Measurements from ENCODE around the gene NEMP1.

NEMP1 gene

DNA sequence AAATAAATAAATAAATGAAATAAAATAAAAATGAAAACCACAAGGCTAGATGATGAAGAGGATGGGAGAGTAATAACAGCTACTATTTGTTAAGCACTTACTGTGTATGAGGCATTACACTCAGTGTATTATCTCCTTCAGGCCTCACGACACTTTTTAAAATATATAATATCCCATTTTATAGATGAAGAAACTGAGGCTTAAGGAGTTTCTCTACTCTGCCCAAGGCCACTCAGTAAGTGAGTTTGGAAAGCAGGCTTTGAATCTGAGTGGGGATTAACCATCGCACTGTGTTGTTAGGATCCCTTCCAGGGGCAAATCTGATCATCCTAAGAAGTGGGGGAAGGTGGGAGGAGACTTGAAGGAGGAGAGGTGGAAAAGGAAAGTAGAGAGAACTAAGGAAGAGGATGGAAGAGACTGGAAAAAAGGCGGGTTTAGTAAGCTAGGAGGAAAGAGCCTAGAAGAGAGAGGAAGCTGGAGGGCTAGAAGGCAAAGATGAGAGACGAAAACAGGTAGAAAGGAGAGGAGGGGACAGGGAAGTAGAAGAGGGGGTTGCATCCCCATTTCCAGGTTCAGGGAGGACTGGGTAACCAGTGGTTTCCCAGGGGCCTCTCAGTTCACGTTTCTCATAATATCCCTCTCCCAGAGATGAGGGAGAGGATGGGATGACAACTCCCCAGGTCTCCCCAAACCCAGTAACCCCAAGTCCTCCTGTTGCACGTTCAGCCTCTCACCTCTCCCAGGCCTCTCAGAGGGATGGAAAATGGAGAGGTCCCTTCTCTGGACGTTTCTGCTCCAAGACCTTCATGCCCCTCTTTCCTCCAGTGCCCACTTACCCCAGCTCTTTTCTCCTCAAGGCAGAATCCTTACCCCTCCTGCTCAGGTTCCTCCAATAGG, 30.9 kb upstream of the NEMP1 start:
- no peak for DNase-seq (ENCODE audit: extremely low read depth in 1 of 2, low read depth in 1 of 2)

DNA sequence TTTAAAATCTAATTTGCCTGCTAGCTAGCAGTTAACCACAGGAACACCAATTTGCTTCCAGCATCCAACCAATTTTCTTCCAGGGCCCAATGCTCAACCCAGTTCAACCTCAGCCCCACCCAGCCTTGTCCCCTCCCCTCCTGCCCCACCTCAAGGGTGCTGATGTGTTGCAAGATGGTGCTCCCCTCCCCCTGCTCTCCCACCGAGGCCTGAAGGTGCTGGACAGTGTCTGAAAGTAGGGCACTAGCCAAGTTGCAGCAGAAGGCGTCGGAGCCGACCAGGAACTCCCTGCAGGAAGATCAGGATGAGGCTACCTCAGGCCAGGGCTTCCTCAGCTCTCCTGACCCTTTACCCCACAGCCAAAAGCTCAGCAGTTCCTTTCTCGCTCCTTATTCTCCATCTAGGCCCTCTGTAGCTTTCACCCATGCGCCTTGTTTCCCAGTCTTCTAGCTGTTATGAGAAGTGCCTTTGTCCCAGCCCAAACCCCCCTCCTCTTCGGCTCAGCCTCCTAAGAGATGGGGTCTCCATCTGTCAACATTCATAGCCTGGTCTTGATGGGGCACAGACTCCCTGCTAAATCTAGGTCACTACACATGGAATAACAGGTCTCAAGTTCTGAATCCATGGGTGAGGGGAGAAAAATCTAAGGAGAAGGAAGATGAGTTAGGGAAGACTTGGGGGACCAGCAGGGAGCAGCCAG, 29.0 kb upstream of the NEMP1 start:
- no peak for DNase-seq (ENCODE audit: extremely low read depth in 1 of 2, low read depth in 1 of 2)

DNA sequence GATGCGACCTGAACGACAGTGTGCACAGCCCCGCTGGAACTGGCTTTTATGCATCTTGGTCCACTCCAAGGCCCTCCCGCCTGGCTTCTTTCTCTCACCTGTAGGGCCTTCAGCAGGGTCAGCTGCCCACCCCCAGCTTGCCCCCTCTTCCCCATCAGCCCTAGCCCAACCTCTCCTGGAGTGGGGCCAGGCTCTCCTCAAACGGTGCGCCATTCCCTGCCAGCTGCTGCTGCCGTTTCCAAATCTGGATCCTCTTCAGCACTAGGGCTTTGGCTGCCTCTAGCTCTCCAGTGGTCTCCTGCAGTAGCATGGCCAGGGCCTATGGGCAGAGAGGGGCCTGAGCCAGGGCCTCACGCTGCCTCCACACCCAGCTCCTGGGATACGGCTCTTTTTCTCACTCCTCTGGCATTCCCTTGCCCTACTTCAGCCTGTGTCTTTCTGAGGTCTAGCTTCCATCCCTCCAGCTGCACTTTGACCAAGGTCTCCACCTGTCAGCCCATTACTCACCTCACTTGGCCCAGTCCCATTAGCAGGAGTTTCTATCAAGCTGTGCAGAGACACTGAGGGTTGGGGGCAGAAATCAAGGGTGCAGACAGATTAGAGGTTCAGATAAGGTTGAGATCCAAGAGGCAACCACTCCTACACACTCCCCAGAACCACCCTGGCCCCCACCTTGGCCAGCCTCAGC, 27.6 kb upstream of the NEMP1 start:
- DNase-seq (ENCODE audit: extremely low read depth in 1 of 2, low read depth in 1 of 2) = no peak

DNA sequence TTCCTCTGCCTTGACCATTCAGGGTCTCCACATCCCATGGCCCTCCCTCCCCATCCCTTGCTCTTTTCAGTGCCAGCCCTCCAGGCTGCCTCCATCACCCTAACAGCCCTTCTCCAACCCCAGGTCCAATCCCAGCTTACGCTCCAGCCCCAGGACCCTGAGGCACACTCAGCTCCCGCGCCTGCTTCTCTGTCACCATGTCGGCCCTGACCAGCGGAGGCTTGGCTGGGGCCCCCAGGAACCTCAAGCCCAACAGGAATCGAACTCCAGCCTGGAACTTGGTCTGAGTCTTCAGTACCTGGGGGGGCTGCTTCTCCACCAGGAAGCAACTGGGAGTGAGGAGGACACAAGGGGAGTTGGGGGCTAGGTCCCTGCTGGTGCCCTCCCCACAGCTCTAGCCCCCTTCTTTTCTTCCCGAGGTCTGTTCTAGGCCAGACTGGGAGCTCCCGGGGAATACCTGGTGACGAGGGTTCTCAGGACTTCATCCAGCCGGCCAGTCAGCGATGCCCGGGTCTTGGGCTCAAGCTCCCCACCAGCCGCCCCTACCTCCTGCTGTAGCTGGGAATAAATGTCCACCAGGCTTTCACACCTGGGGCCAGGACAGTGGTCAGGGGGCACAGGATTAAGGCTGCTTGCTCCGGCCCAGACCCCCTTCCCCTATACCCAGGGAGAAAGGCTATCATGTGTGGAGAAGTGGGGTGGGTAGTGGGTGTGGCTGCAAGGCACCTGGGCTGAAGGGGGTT, 26.6 kb upstream of the NEMP1 start:
- no peak for DNase-seq (ENCODE audit: extremely low read depth in 1 of 2, low read depth in 1 of 2)

DNA sequence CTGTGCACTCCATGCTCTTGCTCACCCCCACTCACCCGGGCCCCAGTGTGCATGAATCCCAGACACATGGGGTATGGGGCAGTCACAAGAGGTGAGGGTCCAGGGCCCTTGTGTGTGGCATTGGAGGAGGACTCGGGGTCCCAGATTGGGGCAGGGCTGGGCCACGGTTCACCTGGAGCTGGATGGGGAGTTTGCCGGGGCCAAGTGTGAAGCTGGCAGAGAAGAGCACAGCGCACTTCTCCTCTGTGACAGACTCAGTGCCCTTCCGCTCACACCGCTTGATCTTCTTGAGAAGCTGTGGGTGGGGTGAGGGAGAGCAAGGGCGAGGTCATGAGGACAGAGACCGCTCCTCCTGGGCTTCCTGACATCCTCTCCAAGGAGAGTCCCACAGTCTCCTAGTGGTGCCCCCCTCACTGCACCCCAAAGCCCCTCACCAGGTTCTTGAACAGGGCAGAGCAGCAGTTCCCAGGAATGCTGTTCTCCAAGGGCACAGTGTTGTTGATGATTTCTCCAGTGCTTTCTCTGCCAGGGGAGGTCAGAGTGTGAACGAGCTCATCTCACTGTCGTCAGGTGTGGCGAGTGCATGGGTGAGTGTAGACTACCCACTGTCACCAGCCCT, 25.8 kb upstream of the NEMP1 start:
- DNase-seq (ENCODE audit: extremely low read depth in 1 of 2, low read depth in 1 of 2) = no peak

DNA sequence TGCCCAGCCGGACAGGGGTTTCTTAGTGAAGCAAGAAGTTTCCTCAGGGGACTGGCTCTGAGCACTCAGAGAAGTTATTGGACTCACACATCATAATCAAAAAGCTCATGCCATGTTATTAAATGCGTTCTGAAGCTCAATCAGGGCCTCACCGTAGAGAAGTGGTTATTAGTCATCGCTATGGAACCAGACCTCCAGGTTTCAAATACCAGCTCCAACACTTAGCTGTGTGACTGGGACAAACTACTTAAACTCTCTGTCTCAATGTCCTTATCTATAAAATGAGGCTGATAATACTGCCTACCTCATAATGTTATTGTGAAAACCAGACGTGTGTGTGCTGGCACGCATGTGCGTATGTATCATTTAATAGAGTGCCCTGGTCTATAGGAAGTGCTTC, 25.3 kb upstream of the NEMP1 start:
- DNase-seq (ENCODE audit: extremely low read depth in 1 of 2, low read depth in 1 of 2) = no peak

DNA sequence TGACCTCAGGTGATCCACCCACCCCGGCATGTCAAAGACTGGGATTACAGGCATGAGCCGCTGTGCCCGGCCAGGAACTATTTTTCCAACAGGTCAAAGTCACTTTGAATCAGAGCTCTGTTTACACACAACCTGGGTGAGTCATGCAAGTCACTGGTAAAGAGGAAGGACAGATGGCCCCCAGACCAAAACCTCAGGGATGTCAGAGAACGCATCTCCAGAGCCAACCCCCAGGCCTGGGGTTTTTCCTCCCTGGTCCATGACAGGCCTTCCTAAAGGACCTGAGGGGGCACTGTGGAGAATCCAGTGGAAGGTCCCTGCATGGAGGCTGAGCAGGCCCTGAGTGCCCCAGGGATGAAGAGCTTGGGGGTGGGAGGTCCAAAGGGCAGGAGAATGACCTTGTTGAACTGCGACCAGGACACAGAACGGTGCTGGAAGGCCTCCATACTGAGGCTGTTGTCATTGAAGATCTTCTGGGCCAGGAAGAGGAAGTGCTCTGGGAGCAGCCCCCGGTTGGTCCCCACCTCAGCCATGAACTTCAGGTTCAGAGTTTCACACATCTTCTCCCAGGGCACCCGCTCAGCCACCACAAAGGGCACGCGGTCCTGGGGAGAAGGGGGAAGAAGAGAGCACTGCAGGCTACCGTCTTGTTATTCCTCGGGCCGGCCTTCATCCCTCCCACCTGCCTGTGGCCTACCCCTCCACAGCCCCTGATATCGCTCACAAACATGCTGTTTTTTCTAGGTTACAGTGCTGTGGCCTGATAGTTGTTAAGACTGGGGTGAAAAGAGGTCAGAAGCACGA, 23.5 kb upstream of the NEMP1 start:
- DNase-seq (ENCODE audit: extremely low read depth in 1 of 2, low read depth in 1 of 2) = no peak

DNA sequence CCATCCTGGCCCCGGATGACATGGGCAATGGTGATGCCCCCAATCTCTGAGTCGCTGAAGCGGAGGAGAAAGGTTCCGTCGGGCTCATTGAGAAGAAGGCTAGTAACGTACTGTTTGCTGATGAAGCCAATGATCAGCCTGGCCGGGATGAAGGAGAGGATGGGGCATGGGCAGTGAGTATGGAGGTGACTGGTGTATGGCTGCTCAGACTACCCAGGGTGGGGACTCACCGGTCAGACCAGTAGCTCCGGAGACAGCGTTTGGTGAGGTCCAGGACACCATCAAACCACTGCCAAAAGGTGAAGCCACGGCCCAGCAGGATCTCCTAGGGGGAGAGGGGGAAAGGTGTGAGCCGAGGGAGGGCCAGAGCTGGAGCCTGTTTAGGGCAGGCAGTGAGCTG, 21.2 kb upstream of the NEMP1 start:
- DNase-seq (ENCODE audit: extremely low read depth in 1 of 2, low read depth in 1 of 2) = no peak

DNA sequence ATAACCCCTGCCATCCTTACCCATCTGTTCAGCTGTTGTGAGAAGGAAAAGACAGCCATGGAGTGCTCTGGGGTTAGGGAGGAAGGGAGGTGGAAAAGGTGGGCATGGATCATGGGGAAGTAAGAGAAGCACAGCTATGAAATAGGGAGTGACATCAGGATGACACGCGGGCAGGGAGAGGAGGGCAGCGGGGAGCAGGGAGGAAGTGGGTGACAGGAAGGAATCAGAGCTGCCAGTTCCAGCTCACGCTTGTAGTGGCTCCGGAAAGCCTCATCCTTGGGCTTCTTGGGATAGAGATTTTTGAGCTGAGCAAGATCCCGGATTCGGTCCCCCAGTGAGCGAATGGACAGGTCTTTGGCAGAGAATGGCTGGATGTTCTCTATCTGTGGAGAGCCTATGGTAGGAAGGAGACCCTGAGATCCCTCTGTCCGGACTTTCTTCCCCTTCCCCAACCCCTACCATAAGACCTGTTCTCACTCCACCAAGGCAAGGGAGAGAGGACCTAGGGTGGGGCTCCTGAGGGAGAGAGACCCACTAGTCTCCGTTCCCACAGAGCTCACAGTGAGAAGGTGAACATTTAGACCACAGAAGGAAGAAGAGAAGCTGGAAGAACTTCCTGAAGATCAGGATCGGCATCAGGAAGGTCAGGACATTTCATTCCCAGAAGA, 20.6 kb upstream of the NEMP1 start:
- no peak for DNase-seq (ENCODE audit: extremely low read depth in 1 of 2, low read depth in 1 of 2)

DNA sequence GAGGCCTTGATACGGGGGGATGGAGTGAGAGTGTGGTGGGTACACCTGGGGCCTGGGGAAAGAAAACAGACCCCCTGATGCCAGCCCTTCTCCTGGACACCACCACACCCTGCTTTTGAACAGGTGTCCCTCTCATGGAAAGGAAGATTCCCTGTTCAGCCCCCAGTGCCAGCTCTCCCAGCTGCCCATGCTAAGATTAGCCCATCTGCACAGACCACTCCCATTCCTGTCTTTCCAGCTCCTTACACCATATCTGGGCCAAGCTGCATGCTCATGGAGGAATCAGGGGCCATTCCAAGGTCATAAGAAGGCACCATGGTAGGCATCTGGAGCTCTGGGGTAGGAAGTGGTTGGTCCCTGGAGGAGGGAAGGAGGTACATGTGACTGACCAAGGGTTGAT, 20.0 kb upstream of the NEMP1 start:
- DNase-seq (ENCODE audit: extremely low read depth in 1 of 2, low read depth in 1 of 2) = no peak

DNA sequence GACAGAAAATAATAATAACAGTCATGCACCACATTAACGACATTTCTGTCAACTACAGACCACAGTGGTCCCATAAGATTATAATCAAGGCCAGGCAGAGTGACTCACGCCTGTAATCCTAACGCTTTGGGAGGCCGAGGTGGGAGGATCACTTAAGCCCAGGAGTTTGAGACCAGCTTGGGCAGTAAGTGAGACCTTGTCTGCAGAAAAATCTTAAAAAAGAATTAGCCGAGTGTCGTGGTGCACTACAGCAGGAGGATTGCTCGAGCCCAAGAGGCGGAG, 18.9 kb upstream of the NEMP1 start:
- DNase-seq (ENCODE audit: extremely low read depth in 1 of 2, low read depth in 1 of 2) = no peak

DNA sequence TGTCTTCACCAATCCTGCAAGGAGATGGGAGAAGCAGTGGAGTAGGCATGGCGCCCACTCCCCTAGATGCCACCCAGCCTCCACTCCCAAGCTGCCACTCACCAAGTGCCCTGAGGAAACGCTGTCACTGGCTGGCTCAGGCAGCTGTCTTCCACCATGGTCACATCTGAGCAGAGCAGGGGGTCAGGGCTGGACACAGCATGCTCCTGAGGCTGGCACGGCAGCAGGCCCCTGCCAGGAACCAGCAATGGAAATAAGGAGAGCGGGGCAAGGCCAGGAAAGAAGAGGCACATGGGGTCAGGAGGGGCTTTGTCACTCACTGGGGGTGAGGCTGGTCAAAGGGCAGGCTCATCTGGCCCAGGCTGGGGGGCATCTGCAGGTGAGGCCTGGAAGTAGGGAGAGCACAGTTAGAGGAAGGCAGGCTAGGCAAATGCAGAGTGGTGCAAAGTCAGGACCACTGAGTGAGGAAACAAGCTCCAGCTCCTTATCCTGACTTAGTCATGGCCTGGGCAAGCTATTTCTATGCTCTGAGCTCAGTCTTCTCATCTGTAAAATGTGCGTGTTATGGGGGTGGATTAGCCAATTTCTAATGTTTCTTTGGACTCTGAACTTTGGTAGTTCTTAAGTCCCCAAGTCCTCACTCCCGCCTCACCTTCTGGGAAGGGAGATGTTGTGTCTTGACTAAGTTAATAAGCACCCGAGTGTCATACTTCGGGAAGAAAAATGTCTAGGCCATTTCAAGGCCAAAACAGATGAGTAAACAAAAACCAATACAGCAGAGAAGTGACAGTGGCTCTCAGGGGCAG, 18.4 kb upstream of the NEMP1 start:
- no peak for DNase-seq (ENCODE audit: extremely low read depth in 1 of 2, low read depth in 1 of 2)

DNA sequence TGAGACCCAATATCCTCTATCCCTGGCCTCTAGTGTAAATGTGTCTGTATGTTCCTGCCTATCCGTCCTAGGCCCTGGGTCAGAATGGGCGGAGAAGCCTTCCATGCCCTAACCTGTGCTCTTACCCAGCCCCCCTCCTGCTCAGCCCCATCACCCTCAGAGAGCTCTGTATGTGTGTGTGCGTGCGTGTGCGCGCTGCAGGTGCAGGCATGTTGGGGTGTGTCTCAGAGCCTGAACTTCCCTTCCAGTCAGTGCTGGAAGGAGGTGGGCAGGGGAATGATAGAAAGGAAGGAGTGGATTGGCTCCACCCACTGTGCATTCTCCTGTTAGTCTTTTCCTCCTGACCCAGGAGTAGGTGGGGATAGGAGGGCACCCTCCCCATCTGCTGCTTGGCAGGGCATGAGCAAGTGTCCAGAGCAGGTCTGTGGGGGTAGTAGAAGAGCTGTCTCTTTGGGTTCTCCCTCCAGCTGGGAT, 17.5 kb upstream of the NEMP1 start:
- no peak for DNase-seq (ENCODE audit: extremely low read depth in 1 of 2, low read depth in 1 of 2)

DNA sequence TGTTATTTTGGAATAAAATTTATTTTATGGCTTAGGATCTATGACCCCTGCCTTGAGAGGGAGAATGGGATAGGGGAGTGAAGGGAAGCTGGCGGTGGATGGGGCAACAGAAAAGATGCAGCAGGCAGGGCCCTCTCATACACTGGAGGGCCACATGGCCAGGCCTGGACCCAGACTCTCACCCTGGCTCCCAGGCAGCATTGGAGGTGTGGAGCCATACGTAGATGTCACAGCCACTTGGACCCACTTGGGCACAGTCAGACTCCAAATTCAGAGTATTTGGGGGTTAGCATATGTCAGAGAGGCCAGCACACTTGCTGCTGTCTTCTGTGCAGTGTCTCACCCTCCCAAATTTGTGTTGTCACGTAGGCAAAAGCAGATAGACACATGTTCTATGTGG, 16.8 kb upstream of the NEMP1 start:
- no peak for DNase-seq (ENCODE audit: extremely low read depth in 1 of 2, low read depth in 1 of 2)

DNA sequence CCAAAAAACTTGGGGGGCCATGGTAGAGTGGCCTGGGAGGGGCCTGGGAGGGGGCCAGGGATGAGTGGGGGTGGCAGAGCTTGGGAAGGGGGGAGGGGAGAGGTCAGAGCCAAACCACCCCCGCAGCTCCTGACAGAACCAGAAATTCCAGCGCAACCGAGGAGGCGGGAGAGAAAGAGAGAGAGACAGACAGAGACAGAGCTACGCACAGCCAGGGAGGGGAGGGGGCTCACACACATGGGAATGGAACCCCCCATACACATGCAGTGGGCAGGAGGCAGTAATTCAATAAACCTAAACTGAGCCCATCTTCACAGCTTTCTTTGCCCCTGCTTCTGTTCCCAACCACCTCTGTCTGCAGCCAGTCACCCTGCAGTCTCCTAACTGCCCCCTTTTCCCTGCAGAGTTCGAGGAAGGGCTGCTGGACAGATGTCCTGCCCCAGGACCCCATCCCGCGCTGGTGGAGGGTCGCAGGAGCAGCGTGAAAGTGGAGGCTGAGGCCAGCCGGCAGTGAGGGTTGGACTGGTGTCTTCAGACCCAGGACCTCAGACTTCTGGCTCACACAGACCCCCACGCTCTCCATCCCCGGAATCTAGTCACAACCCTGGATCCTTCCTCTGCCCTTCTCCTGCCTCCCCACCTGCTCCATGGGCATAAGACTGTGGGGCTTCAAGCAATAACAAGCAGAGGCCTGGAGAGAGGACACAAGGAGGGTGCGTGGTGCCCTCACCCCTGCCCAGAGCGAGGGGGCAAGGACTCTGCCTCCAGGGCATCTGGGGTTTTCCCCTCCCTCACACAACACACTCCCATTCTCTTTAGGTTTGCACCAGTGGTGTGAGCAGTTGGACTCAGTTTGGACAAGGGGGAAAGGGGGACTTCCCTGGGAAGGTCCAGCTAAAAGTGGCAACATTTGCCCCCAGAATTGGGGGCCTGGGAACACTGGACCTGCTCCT, 15.9 kb upstream of the NEMP1 start:
- DNase-seq (ENCODE audit: extremely low read depth in 1 of 2, low read depth in 1 of 2) = no peak

DNA sequence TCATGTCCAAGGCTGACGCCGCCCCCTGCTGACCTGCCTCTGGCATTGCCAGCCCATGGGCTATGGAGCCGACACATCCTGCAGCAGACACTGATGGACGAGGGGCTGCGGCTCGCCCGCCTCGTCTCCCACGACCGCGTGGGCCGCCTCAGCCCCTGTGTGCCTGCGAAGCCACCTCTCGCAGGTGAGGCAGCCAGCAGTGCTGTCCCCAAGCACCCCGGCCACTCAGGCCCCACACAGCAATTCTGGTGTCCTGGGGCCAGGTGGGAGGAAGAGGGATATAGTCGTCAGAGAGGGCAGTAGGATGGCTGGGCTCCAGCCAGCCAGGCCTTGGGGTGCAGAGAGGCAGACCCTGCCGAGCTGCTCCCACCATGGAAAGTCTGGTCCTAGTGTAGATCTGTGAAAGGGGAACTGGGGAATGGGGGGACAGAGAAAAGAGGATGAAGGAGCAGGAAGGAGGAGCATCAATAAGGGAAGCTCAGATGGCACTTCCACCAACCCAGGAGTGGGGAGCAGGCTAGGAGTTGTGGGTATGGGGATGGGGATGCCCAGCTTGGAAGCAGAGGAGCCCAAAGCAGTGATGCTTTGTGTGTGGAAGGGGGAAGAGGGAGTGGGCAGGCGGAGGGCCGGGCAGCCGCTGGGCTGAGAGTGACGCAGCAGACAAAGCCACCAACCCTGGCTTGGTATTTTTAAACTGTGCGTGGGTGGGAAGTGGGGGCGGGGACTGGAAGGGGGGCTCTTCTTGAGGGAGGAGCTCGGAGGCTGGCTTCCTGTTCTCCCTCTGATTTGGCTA, 15.0 kb upstream of the NEMP1 start:
- peak; percentile 50 to 81 for DNase-seq (ENCODE audit: extremely low read depth in 1 of 2, low read depth in 1 of 2)
